ENCODE data around the gene TCF7L2.

Gene TCF7L2

GRCh38 chr10:113023017-113023416, 73.0 kb downstream of the TCF7L2 start:
- no peak for DNase-seq (ENCODE audit: low read depth)

GRCh38 chr10:113024930-113025329, 74.9 kb downstream of the TCF7L2 start:
- DNase-seq (ENCODE audit: low read depth): no peak

GRCh38 chr10:113025487-113025886, 75.4 kb downstream of the TCF7L2 start:
- DNase-seq (ENCODE audit: low read depth): no peak

- peak; percentile 53 for DNase-seq (ENCODE audit: low read depth)
Measured at GRCh38 chr10:113026679-113027078, 76.6 kb downstream of the TCF7L2 start.

- no peak for DNase-seq (ENCODE audit: low read depth)
Measured at GRCh38 chr10:113027230-113027573, 77.2 kb downstream of the TCF7L2 start.

GRCh38 chr10:113027574-113028455, 77.8 kb downstream of the TCF7L2 start:
- peak; percentile 37 for DNase-seq (ENCODE audit: low read depth)

- DNase-seq (ENCODE audit: low read depth): peak; percentile 58
Measured at GRCh38 chr10:113028456-113029440, 78.7 kb downstream of the TCF7L2 start.

GRCh38 chr10:113030453-113030852, 80.4 kb downstream of the TCF7L2 start:
- peak; percentile 80 for DNase-seq (ENCODE audit: low read depth)

- DNase-seq (ENCODE audit: low read depth): no peak
Measured at GRCh38 chr10:113031147-113031546, 81.1 kb downstream of the TCF7L2 start.

GRCh38 chr10:113033991-113034390, 83.9 kb downstream of the TCF7L2 start:
- no peak for DNase-seq (ENCODE audit: low read depth)

GRCh38 chr10:113035732-113036312, 85.8 kb downstream of the TCF7L2 start:
- DNase-seq (ENCODE audit: low read depth): no peak

- no peak for DNase-seq (ENCODE audit: low read depth)
Measured at GRCh38 chr10:113036619-113037018, 86.6 kb downstream of the TCF7L2 start.

- no peak for DNase-seq (ENCODE audit: low read depth)
Measured at GRCh38 chr10:113037218-113037617, 87.2 kb downstream of the TCF7L2 start.

- DNase-seq (ENCODE audit: low read depth): no peak
Measured at GRCh38 chr10:113038183-113038582, 88.1 kb downstream of the TCF7L2 start.

- DNase-seq (ENCODE audit: low read depth): no peak
Measured at GRCh38 chr10:113038985-113039384, 88.9 kb downstream of the TCF7L2 start.

- DNase-seq (ENCODE audit: low read depth): no peak
Measured at GRCh38 chr10:113041324-113041723, 91.3 kb downstream of the TCF7L2 start.

- DNase-seq (ENCODE audit: low read depth): no peak
Measured at GRCh38 chr10:113041841-113042750, 92.0 kb downstream of the TCF7L2 start.

GRCh38 chr10:113042868-113043267, 92.8 kb downstream of the TCF7L2 start:
- DNase-seq (ENCODE audit: low read depth): no peak

GRCh38 chr10:113044016-113044755, 94.1 kb downstream of the TCF7L2 start:
- DNase-seq (ENCODE audit: low read depth): peak; percentile 86
